Measurements from ENCODE around the gene DOC2B.

The DOC2B gene

DNA sequence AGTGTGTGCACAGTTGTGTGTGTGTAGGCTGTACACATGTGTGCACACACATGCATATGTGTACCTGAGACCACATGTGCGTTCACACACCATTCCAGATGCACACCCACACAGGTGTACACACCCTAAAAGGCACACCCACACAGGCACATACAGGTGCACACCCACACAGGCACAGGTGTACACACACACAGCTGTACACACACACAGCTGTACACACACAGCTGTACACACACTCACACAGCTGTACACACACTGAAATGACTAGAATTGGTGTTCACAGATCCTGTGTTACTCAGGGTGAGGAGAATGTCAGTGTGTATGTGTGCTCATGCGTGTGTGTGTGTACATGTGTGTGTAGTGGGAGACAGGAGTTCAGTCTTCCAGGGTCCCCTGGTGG, 15.9 kb upstream of the DOC2B start:
- TF ChIP-seq TAF1 (IDR thresholded peaks at IDR 0.05; ENCODE audit: borderline replicate concordance, low read depth, low read length) (no peak), POLR2A (IDR thresholded peaks at IDR 0.05; ENCODE audit: low read depth, low read length) (no peak), POLR2AphosphoS5 (IDR thresholded peaks at IDR 0.05; ENCODE audit: low read depth, low read length) (no peak)
- FAIRE-seq = no peak
- DNase-seq (ENCODE audit: insufficient read length) = no peak

DNA sequence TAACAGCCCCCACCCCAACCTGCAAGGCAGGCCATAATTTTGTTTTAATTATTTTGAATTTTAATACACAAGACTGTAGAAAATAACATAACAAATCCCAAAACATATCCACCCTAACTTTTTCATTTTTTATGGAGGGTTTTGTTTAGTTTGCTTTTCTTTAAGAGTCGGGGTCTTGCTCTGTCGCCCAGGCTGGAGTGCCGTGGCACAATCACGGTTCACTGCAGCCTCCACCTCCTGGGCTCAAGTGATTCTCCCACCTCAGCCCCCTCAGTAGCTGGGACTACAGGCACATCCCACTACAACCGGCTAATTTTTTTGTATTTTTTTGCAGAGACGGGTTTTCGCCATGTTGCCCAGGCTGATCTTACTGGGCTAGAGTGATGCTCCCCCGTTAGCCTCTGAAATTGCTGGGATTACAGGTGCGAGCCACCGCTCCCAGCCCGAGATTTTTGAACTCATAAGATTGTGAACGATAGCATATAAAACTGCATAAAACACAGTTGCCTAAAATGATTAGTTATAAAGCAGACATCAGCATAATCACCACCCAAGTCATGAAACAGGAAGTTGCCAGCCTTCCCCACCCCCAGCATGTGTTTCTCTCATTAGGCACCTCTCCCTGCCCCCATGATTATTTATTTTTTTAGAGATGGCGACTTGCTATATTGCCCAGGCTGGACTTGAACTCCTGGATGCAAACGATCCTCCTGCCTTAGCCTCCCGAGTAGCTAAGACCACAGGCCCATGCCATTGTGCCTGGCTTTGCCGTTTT, 13.6 kb upstream of the DOC2B start:
- DNase-seq (ENCODE audit: insufficient read length) (no peak), FAIRE-seq (no peak)
- TF ChIP-seq POLR2AphosphoS5 (IDR thresholded peaks at IDR 0.05; ENCODE audit: low read depth, low read length) = no peak
- TF ChIP-seq POLR2A (IDR thresholded peaks at IDR 0.05; ENCODE audit: low read depth, low read length) = no peak
- no peak for TF ChIP-seq TAF1 (IDR thresholded peaks at IDR 0.05; ENCODE audit: borderline replicate concordance, low read depth, low read length)

DNA sequence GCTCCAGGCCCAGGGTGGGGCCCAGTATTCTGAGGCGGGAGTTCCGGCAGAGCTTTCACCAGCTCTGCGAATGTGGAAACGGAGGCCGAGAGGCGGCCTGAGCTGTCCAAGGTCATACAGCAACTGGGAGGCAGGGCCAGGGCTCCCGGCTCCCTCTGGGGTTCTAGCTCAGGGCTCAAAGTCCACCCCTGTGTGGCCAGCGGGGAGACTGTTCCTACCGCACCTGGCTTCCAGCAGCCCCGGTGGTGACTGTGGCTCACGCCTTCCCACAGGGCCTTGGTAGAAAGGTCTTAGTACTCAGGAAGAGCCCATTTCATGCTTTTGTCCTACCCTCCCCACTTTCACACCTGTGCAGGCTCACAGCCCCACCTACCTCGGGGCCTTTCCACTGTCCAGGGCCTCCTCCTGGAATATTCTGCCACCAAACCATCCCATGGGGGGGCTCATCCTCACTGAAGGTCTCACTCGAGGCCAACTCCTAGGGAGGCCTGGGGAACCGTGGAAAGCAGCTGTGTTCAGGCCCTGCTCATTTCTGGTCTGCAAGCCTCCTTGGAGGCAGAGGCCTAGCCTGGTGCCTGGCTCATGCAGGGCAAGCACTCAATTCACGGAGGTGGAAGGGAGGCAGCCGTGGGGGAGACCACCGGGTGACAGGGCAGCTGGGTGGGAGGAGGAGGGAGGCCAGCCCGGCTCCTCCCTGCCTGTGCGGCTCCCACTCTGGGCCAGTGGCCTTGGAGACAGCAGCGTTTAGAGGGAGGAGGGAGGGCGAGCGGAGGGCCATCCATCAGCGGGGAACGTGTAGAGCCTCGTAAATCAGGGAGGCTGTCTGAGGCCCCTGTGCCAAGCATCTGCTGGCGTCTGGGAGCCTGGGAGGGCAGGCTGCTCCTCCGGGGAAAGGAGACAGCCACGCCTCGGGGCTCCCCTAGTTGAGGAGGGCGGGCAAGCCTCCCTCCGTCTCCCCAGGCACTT, 12.7 kb upstream of the DOC2B start:
- FAIRE-seq (no peak), DNase-seq (ENCODE audit: insufficient read length) (no peak)
- no peak for TF ChIP-seq POLR2AphosphoS5 (IDR thresholded peaks at IDR 0.05; ENCODE audit: low read depth, low read length)
- TF ChIP-seq TAF1 (IDR thresholded peaks at IDR 0.05; ENCODE audit: borderline replicate concordance, low read depth, low read length) = no peak
- TF ChIP-seq POLR2A (IDR thresholded peaks at IDR 0.05; ENCODE audit: low read depth, low read length) = no peak

DNA sequence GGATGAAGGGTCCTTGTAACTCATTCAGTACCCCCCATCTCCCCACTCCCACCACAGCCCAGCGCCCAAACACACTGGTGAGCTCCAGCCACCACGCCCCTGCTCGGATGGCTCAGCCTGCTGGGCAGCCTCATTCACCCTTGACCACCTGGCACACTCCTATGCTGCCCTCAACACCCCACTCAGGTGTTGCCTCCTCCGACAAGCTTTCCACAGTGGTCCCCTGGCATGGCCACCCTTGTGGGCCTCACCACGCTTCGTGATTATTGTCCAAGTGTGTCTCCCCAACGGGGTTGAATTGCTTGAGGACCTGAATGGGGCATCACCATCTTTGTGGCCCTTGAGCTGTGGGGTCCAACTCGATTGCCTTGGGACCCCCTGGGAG, 12.0 kb upstream of the DOC2B start:
- TF ChIP-seq TAF1 (IDR thresholded peaks at IDR 0.05; ENCODE audit: borderline replicate concordance, low read depth, low read length) (no peak), POLR2A (IDR thresholded peaks at IDR 0.05; ENCODE audit: low read depth, low read length) (no peak)
- no peak for FAIRE-seq
- DNase-seq (ENCODE audit: insufficient read length) = no peak

DNA sequence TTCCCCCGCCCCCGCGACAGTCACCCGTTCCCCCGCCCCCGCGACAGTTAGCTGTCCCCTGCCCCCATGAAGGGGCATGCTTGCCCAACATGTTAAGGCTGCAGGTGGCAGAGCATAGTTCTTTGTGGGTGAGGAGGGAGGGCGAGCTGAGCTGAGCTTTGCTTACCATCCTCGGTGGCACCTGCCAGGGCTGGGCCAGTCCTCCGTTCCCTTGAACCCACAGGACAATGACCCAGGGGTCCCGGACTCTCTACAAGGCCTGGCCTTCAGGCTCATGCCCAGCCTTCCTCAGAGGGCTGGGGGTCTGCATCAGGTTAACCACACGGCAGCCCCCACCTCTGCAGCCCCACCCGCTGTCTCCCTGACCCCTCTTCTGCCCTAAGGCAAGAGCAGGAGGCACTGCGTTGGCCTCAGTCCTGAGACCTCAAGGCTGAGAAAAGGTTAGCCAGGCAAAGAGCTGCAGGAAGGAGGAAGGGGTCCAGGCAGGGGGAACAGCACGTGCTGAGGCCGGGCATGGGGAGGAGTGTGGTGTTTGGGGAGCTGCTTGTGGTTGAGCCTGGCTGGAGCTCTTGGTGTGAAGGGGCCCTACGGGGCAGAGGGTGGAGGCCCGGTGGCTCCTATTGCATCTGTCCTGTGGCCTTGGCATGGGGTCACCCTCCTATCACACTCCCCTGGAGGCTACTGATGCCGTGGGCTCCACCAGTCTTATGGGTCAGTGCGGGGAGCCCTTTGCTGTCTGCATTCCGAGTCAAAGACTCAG, 11.4 kb upstream of the DOC2B start:
- DNase-seq (ENCODE audit: insufficient read length) (no peak), FAIRE-seq (no peak)
- TF ChIP-seq POLR2AphosphoS5 (IDR thresholded peaks at IDR 0.05; ENCODE audit: low read depth, low read length) = no peak
- no peak for TF ChIP-seq POLR2A (IDR thresholded peaks at IDR 0.05; ENCODE audit: low read depth, low read length)
- no peak for TF ChIP-seq TAF1 (IDR thresholded peaks at IDR 0.05; ENCODE audit: borderline replicate concordance, low read depth, low read length)

DNA sequence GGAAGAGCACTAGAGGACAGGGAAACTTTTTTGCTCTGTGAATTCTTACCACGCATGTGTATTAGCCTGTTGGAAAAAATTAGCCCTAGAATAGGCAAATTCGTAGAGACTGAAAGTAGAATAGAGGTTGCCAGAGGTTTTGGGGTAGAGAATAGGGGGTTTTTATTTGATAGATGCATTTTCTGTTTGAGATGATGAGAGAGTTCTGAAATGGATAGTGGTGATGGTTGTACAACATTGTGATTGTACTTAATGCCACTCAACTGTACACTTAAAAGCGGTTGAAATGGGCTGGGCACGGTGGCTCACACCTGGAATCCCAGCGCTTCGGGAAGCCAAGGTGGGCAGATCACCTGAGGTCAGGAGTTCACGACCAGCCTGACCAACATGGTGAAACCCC, 8.0 kb upstream of the DOC2B start:
- no peak for FAIRE-seq
- TF ChIP-seq TAF1 (IDR thresholded peaks at IDR 0.05; ENCODE audit: borderline replicate concordance, low read depth, low read length) (no peak), POLR2A (IDR thresholded peaks at IDR 0.05; ENCODE audit: low read depth, low read length) (no peak), POLR2AphosphoS5 (IDR thresholded peaks at IDR 0.05; ENCODE audit: low read depth, low read length) (no peak)
- no peak for DNase-seq (ENCODE audit: insufficient read length)

DNA sequence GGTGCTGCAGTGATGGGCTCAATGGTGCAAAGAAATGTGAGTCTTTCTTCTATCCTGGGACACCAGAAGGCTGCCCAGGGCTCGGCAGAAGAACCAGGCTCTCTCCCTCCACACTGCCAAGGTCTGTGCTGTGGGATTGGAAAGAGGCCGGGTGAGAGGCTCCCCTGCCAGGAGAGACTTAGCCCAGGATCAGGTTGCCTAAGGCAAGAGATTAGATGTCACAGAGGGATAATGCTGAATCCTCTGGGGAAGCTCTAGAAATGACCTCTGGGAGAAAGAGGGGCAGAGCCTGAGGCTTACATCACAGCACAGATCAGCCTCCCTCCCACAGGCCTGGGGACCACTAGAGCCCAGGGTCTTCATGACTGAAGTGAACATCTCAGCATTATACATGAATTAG, 5.7 kb upstream of the DOC2B start:
- DNase-seq (ENCODE audit: insufficient read length) (no peak), FAIRE-seq (no peak)
- TF ChIP-seq POLR2AphosphoS5 (IDR thresholded peaks at IDR 0.05; ENCODE audit: low read depth, low read length) = no peak

DNA sequence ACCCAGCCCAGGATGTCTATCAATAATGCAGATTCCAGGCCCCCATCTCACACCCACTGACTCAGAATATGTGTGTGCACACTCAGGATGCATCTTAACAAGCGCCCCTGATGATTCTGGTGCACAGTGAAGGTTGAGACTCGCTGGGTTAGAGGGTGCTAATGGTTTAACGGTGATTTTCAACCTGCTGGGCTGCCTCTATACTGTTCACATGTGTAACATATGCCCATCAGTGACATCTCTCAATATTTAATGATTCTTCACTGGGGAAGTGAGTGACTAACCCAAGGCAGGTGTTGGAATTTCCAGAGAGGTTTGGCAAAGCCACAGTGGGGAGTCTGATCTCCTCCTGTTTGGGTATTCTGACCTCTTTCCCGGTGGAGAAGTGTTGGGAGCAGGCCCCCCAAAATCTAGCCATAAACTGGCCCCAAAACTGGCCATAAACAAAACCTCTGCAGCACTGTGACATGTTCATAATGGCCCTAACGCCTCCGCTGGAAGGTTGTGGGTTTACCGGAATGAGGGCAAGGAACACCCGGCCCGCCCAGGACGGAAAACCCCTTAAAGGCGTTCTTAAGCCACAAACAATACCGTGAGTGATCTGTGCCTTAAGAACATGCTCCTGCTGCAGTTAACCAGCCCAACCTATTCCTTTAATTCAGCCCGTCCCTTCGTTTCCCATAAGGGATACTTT, 4.1 kb upstream of the DOC2B start:
- no peak for FAIRE-seq
- TF ChIP-seq TAF1 (IDR thresholded peaks at IDR 0.05; ENCODE audit: borderline replicate concordance, low read depth, low read length) (no peak), POLR2A (IDR thresholded peaks at IDR 0.05; ENCODE audit: low read depth, low read length) (no peak), POLR2AphosphoS5 (IDR thresholded peaks at IDR 0.05; ENCODE audit: low read depth, low read length) (no peak)
- no peak for DNase-seq (ENCODE audit: insufficient read length)

DNA sequence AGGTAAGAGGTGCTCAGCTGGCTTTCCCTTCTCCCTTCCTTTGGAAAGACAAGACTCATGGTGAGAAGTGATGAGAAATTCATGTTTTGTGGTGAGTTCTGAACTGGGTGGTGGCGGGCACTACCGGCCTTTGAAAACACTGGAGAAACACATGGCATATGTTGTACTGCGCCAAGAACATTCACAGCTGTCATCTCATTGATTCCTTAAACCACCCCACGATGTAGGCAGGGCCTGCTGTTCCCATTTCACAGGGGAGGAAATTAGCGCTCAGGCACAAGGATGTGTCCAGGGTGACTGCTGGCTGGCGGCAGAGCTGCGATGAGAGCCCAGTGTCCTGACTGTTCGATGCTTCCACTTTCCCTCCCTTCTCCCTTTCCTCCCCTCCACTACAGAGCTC, 1.6 kb upstream of the DOC2B start:
- no peak for FAIRE-seq
- DNase-seq (ENCODE audit: insufficient read length) = no peak
- TF ChIP-seq TAF1 (IDR thresholded peaks at IDR 0.05; ENCODE audit: borderline replicate concordance, low read depth, low read length) (no peak), POLR2AphosphoS5 (IDR thresholded peaks at IDR 0.05; ENCODE audit: low read depth, low read length) (no peak), POLR2A (IDR thresholded peaks at IDR 0.05; ENCODE audit: low read depth, low read length) (no peak)

DNA sequence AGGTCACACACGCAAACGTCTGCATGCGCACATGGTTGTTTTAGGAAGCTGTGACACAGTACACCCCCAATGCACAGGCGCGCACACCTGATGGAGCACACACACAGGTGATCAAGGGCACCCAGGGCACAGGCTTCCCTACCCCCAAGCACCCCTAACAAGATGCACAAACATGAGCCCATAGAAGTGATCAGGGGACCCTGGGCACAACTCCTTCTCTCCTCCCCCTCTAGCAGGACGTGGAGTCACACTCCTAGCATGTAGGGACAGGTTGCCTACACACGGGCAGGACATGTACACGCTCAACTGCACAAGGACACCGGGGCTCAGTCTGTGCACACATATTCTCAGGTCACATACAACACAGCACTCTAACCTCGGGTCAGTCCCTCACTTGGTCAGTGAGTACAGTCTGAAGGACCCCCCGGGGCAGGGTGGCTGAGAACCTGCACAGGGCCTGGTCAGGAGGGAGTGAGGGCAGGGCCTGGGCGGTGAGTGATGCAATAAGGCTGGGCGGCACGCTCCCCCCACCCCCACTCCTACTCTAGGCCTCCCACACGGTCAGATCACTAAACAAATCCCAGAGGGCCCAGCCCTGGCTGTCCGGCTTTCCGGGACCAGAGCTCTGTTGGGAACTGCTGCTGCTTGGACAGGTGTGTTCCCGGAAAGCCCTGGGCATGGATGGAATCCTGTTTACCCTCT, 751 bp upstream of the DOC2B start:
- FAIRE-seq = no peak
- TF ChIP-seq TAF1 (IDR thresholded peaks at IDR 0.05; ENCODE audit: borderline replicate concordance, low read depth, low read length) = no peak
- no peak for TF ChIP-seq POLR2A (IDR thresholded peaks at IDR 0.05; ENCODE audit: low read depth, low read length)
- TF ChIP-seq POLR2AphosphoS5 (IDR thresholded peaks at IDR 0.05; ENCODE audit: low read depth, low read length) = no peak
- DNase-seq (ENCODE audit: insufficient read length) = no peak
